ENCODE data around the gene MDP1.
"Not testable (repeated sequence)": the region's sequence is repeated elsewhere in the genome, so short reads cannot be mapped to it uniquely, and the experiment has no call there.

GRCh38 chr14:24202538-24202937 is 13.3 kb downstream of the MDP1 start:
- TF ChIP-seq, protein P1, sequence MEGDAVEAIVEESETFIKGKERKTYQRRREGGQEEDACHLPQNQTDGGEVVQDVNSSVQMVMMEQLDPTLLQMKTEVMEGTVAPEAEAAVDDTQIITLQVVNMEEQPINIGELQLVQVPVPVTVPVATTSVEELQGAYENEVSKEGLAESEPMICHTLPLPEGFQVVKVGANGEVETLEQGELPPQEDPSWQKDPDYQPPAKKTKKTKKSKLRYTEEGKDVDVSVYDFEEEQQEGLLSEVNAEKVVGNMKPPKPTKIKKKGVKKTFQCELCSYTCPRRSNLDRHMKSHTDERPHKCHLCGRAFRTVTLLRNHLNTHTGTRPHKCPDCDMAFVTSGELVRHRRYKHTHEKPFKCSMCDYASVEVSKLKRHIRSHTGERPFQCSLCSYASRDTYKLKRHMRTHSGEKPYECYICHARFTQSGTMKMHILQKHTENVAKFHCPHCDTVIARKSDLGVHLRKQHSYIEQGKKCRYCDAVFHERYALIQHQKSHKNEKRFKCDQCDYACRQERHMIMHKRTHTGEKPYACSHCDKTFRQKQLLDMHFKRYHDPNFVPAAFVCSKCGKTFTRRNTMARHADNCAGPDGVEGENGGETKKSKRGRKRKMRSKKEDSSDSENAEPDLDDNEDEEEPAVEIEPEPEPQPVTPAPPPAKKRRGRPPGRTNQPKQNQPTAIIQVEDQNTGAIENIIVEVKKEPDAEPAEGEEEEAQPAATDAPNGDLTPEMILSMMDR (IDR thresholded peaks at IDR 0.05) = not testable (repeated sequence)
- not testable (repeated sequence) for TF ChIP-seq POLR2A (IDR thresholded peaks at IDR 0.05)

Data from body of pancreas (tissue), 4 donors.